OCI-LY1 (cell line): ENCODE results near the gene LCMT2.

Experiments
- EZH2 ChIP-seq: fragments of 200-600 bp; sonication (generic), shearing (Covaris generic); IDR thresholded peaks from 2 replicates; pipeline ENCODE4 v1.8.0; 2017; ENCODE audit warnings: borderline replicate concordance, mixed run types, mild to moderate bottlenecking, antibody characterized with exemption, low read length, moderate library complexity, mixed read lengths
- TF ChIP-seq, protein P1 (sequence below): fragments of 200-600 bp; sonication (generic), shearing (Covaris generic); IDR thresholded peaks from 2 replicates; pipeline ENCODE4 v1.5.1; 2017; ENCODE audit warnings: mild to moderate bottlenecking, antibody characterized with exemption, low read length, moderate library complexity, mixed read lengths

DNA sequence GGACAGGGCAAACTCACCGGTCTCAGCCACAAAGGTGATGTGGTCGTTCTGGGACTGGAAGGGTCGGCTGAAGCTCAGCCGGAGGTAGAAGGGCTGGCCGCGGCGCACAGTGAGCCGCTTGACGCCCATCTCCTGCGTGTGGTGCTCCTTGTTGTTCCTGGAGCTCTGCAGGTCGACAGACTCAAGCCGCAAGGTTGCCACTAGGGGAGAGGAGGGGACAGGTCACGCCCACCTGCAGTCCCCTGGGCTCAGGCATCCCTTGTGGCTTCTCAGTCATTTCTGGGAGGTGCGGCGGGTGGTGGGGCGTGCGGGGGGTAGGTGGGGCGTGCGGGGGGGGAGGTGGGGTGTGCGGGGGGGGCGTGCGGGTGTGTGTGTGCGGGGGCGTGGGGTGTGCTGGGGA is 36.9 kb downstream of the LCMT2 start:
- TF ChIP-seq, protein P1, sequence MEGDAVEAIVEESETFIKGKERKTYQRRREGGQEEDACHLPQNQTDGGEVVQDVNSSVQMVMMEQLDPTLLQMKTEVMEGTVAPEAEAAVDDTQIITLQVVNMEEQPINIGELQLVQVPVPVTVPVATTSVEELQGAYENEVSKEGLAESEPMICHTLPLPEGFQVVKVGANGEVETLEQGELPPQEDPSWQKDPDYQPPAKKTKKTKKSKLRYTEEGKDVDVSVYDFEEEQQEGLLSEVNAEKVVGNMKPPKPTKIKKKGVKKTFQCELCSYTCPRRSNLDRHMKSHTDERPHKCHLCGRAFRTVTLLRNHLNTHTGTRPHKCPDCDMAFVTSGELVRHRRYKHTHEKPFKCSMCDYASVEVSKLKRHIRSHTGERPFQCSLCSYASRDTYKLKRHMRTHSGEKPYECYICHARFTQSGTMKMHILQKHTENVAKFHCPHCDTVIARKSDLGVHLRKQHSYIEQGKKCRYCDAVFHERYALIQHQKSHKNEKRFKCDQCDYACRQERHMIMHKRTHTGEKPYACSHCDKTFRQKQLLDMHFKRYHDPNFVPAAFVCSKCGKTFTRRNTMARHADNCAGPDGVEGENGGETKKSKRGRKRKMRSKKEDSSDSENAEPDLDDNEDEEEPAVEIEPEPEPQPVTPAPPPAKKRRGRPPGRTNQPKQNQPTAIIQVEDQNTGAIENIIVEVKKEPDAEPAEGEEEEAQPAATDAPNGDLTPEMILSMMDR = no peak
- TF ChIP-seq EZH2 = no peak
